Neural cell (in vitro differentiated cells): ENCODE data around the gene PRRX2.

Experiments used
- EP300 ChIP-seq: fragments of 450-650 bp; conservative IDR thresholded peaks from 2 replicates; pipeline ENCODE4 v1.6.1; 2014; ENCODE audit warnings: antibody characterized with exemption, mild to moderate bottlenecking, moderate library complexity; ENCODE audit not compliant: poor library complexity, severe bottlenecking
- EZH2 ChIP-seq: fragments of 200-600, 300-800 bp; shearing (Covaris generic), sonication (generic); IDR thresholded peaks from 2 replicates; pipeline ENCODE4 v1.6.1; 2014; ENCODE audit warnings: antibody characterized with exemption, low read length, borderline replicate concordance, mild to moderate bottlenecking; ENCODE audit not compliant: insufficient read depth, poor library complexity, severe bottlenecking
- MXI1 ChIP-seq: fragments of 450-650 bp; conservative IDR thresholded peaks from 2 replicates; pipeline ENCODE4 v1.6.1; 2014; ENCODE audit warnings: antibody characterized with exemption, mild to moderate bottlenecking; ENCODE audit not compliant: poor library complexity, severe bottlenecking
- POLR2AphosphoS5 ChIP-seq: IDR thresholded peaks from 2 replicates; pipeline ENCODE4 v1.6.1; 2012
- SMC3 ChIP-seq: fragments of 450-650 bp; conservative IDR thresholded peaks from 2 replicates; pipeline ENCODE4 v1.6.1; 2014; ENCODE audit warnings: antibody characterized with exemption, mild to moderate bottlenecking, moderate library complexity; ENCODE audit not compliant: poor library complexity
- TAF1 ChIP-seq: IDR thresholded peaks from 2 replicates; pipeline ENCODE4 v1.6.1; 2012; ENCODE audit warnings: low read depth
- TF ChIP-seq, protein P1 (sequence below): fragments of 450-650 bp; IDR thresholded peaks from 2 replicates; pipeline ENCODE4 v1.5.1; 2014; ENCODE audit warnings: antibody characterized with exemption, mild to moderate bottlenecking, moderate library complexity; ENCODE audit not compliant: poor library complexity, severe bottlenecking

DNA sequence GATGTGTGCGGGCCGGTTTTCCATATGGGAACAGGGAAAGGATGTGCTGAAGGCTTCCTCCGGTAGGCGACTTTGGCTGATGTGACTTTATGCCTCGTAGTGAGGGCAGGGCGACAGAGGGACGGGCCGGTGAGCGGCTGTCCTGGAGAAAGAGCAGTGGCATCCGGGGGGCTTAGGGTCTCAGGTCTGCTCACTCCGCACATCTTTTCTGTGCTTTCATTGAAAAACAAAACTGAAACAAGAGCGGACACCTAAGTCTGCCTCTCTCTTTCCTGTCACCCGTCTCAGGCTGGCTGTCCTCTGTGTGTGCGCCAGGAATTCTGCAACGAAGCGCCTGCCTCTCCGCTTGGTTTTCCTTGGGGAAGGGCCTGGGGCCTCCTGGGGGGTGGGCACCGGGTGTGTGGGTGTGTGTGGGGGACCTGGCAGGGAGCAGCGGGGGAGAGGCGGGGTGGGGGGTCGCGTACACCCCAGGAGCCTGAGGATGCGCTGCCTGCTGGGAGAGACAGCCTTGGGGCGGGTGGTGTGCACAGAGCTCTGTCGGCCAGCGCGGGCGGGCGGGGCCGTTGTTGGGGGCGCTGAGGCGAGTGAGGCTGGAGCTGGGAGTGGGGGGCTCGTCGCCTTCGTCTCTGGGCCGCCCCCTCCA is 580 bp upstream of the PRRX2 start:
- TF ChIP-seq EP300 (no peak), POLR2AphosphoS5 (no peak), EZH2 (no peak), MXI1 (no peak), SMC3 (no peak), TAF1 (no peak)
- TF ChIP-seq, protein P1, sequence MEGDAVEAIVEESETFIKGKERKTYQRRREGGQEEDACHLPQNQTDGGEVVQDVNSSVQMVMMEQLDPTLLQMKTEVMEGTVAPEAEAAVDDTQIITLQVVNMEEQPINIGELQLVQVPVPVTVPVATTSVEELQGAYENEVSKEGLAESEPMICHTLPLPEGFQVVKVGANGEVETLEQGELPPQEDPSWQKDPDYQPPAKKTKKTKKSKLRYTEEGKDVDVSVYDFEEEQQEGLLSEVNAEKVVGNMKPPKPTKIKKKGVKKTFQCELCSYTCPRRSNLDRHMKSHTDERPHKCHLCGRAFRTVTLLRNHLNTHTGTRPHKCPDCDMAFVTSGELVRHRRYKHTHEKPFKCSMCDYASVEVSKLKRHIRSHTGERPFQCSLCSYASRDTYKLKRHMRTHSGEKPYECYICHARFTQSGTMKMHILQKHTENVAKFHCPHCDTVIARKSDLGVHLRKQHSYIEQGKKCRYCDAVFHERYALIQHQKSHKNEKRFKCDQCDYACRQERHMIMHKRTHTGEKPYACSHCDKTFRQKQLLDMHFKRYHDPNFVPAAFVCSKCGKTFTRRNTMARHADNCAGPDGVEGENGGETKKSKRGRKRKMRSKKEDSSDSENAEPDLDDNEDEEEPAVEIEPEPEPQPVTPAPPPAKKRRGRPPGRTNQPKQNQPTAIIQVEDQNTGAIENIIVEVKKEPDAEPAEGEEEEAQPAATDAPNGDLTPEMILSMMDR, result no peak
